Pancreas (tissue), 10 donors: ENCODE data around the gene ADAMTSL2. TPM values are rescaled to one million over a fixed set of nuclear protein-coding genes. Genes with fewer than 3 reads are reported as not detected.

Source experiments
- ATAC-seq, 4 donors: fragments of 200-7000 bp; cut with Tn5 transposase; one replicate each; pipeline versions ENCODE4 v1.8.0 to v1.9.1; 2020; ENCODE audit warnings: mild to moderate bottlenecking in 4 of 4, moderate library complexity in 4 of 4
- DNase-seq, 6 donors: peaks; one replicate each; pipeline ENCODE4 v3.0.0-alpha.2; 2020
- FAIRE-seq: peaks from 2 replicates; lab custom pipeline; 2012; peaks lifted over from hg19 to GRCh38; lab: Jason Lieb, UNC
- H3K27ac ChIP-seq, 4 donors: fragments of 200-600 bp; sonication (generic); 1 replicate in 3 of 4; 2 replicates in 1 of 4; pipeline versions ENCODE4 v1.5.0 to v1.8.0; 2020
- H3K27me3 ChIP-seq, 4 donors: fragments of 200-600 bp; one replicate each; pipeline ENCODE4 v1.8.0; 2021
- H3K36me3 ChIP-seq, 3 donors: fragments of 200-600 bp; sonication (generic) in 1 of 3; one replicate each; pipeline versions ENCODE4 v1.5.0 to v1.8.0; 2020 to 2021
- H3K4me1 ChIP-seq, 3 donors: fragments of 200-600 bp; one replicate each; pipeline ENCODE4 v1.8.0; 2021
- H3K4me3 ChIP-seq, 4 donors: fragments of 200-600 bp; sonication (generic) in 2 of 4; one replicate each; pipeline versions ENCODE4 v1.5.0 to v1.8.0; 2020 to 2021
- H3K9me3 ChIP-seq, 4 donors: fragments of 200-600 bp; one replicate each; pipeline ENCODE4 v1.8.0; 2021
- WGBS, 2 donors: extraction: QIAGEN DNeasy Blood & Tissue Kit; methylation state at CpG; one replicate each; pipeline ENCODE4 v1.1.7; 2013; 5-methylcytosine and 5-hydroxymethylcytosine counted together
- intact Hi-C, 3 donors: fragments of 100-400 bp; cut with DNase I; formaldehyde crosslinking; loops; one replicate each; pipeline versions ENCODE4 v1.11.1 to v1.14.2; 2022
- polyA plus RNA-seq, 2 donors: library from polyadenylated mRNA; stranded (reverse); fragments of 200-250 nt; gene quantifications; one replicate each; pipeline ENCODE4 v1.2.3, GENCODE V29; 2013
- total RNA-seq, 6 donors: library from RNA; stranded (reverse); fragmentation: NEBNext Ultra II Directional in 4 of 6; extraction: Animal tissue kit (Norgen Biotek cat#: 25700) in 4 of 6; gene quantifications; one replicate each; pipeline versions ENCODE4 v1.2.1 to v1.2.4, GENCODE V29; 2021 to 2023
- TF ChIP-seq, protein P1 (sequence below), 4 donors: fragments of 200-600 bp; sonication (generic) in 3 of 4; IDR thresholded peaks; one replicate each; pipeline versions ENCODE4 v1.5.0 to v1.8.0; 2021; ENCODE audit warnings: antibody characterized with exemption in 4 of 4
- donor health status: healthy with polysubstance abuse.
- donor health status: DM: no; HTN: no; CAD: no; lungs with moderate emphysema.
- donor health status: DM: no; HTN: no; CAD: no.
- donor health status: control.
- donor health status: control.
- donor health status: Bipolar disorder and iron deficiency.
- donor health status: DM: yes; HTN: yes; CAD: no.
- donor health status: DM: no; HTN: no; CAD: no.
- donor health status: DM: no; HTN: no; CAD: no.
- donor health status: DM: yes; HTN: yes; CAD: no.

ADAMTSL2 gene
- total and polyA plus RNA-seq, 8 donors, result 1.5 to 12.9 (median 3.2) TPM

DNA sequence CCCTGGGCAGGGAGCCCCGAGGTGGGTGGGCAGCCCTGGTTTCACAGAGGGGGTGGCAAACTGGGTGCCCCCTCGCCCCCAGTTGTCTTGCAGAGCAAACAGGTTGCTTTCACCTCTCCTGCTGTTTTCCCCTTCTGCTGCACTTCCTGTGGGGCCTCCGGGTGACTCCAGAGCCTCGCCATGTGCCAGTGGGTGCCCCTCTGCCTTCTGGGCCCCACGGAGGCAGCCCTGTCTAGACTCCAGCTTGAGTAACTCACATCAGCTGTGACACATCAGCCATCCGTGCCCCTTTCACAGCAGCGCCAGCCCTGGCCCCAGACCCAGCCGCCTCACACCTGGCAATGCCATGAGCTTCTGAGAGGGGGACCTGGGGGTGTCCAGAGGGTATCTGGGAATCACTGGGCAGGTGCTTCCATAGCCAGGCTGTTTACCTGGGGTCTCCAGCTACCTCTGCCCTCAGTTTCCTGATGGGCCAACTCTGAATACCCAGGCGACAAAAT lies 36.9 kb downstream of the ADAMTSL2 start:
- WGBS, 2 donors, result 72 to 82% methylated on average over 7 to 9 of the region's 9 CpGs
- Histone ChIP-seq H3K36me3 (no peaks in the 10 kb centered on the region), H3K27ac (no peak overlapping the region), H3K4me1 (no peaks in the 10 kb centered on the region), H3K27me3 (no peaks in the 10 kb centered on the region), H3K4me3 (no peak overlapping the region), H3K9me3 (no peaks in the 10 kb centered on the region)
- FAIRE-seq, result no peak
- TF ChIP-seq, protein P1, sequence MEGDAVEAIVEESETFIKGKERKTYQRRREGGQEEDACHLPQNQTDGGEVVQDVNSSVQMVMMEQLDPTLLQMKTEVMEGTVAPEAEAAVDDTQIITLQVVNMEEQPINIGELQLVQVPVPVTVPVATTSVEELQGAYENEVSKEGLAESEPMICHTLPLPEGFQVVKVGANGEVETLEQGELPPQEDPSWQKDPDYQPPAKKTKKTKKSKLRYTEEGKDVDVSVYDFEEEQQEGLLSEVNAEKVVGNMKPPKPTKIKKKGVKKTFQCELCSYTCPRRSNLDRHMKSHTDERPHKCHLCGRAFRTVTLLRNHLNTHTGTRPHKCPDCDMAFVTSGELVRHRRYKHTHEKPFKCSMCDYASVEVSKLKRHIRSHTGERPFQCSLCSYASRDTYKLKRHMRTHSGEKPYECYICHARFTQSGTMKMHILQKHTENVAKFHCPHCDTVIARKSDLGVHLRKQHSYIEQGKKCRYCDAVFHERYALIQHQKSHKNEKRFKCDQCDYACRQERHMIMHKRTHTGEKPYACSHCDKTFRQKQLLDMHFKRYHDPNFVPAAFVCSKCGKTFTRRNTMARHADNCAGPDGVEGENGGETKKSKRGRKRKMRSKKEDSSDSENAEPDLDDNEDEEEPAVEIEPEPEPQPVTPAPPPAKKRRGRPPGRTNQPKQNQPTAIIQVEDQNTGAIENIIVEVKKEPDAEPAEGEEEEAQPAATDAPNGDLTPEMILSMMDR (IDR thresholded peaks at IDR 0.05), result no peak
- intact Hi-C loops, result no loop called here
- DNase-seq, result no peak
- no peak for ATAC-seq

- WGBS, 2 donors, result 72 to 85% methylated on average over 19 to 20 of the region's 20 CpGs
- H3K4me3 ChIP-seq, result no peak overlapping the region
- intact Hi-C loops, result no loop called here
- DNase-seq (peak in 1 of 6 donors; percentile 40), ATAC-seq (no peak), FAIRE-seq (no peak)
- no peaks in the 10 kb centered on the region for H3K27me3 ChIP-seq
- no peaks in the 10 kb centered on the region for H3K4me1 ChIP-seq
- no peaks in the 10 kb centered on the region for H3K36me3 ChIP-seq
- no peaks in the 10 kb centered on the region for H3K9me3 ChIP-seq
- H3K27ac ChIP-seq, result no peak overlapping the region
- TF ChIP-seq, protein P1 (IDR thresholded peaks at IDR 0.05), result no peak
Observed at GRCh38 chr9:133571896-133572595, 37.5 kb downstream of the ADAMTSL2 start.

DNA sequence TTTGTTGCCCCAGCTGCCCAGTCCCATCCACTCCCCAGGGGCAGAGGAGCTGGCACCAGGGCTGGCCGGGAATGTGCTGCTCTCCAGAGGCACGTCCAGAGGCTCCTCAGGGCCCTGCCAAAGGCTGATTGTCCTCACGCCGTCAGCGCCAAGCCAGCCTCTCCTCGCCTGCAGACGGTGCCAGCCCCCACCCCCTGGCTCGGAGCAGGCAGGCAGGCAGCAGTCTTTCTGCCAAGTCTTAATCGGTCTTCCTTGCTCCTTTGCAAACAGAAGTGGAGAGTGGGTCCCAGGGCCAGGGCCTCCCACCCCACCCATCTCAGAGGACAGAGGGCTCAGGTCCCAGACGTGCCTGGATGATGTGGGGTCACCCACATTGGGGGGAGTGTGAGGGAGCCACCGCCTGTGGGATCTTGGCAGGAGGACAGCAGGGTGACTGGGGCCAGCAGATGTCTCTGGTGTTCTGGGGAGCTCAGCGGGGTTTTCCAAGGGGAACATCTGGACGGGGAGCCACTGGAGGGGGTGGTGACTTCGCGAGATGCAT lies 38.4 kb downstream of the ADAMTSL2 start:
- intact Hi-C loops, result no loop called here
- H3K27me3 ChIP-seq, result no peaks in the 10 kb centered on the region
- TF ChIP-seq, protein P1 (IDR thresholded peaks at IDR 0.05), result no peak
- H3K4me3 ChIP-seq, result no peak overlapping the region
- H3K9me3 ChIP-seq, result no peaks in the 10 kb centered on the region
- no peaks in the 10 kb centered on the region for H3K36me3 ChIP-seq
- FAIRE-seq (no peak), ATAC-seq (peak in 1 of 4 donors; percentile 43), DNase-seq (peak in 1 of 6 donors; percentile 66)
- WGBS, 2 donors, result 37 to 42% methylated on average over 14 to 15 of the region's 15 CpGs
- H3K4me1 ChIP-seq, result no peaks in the 10 kb centered on the region
- H3K27ac ChIP-seq, result no peak overlapping the region

- no peaks in the 10 kb centered on the region for H3K4me1 ChIP-seq
- intact Hi-C loops, result no loop called here
- no peak overlapping the region for H3K27ac ChIP-seq
- no peak for FAIRE-seq
- 77 to 86% methylated on average over 20 to 21 of the region's 21 CpGs for WGBS, 2 donors
- H3K27me3 ChIP-seq, result no peaks in the 10 kb centered on the region
- no peaks in the 10 kb centered on the region for H3K36me3 ChIP-seq
- ATAC-seq, result no peak
- DNase-seq, result peak in 1 of 6 donors; percentile 75
- TF ChIP-seq, protein P1 (IDR thresholded peaks at IDR 0.05), result no peak
- H3K4me3 ChIP-seq, result no peak overlapping the region
- no peaks in the 10 kb centered on the region for H3K9me3 ChIP-seq
Observed at GRCh38 chr9:133573791-133574515, 39.4 kb downstream of the ADAMTSL2 start.
